Measurements from ENCODE around the gene TMCO4.
"Not testable (repeated sequence)": the region's sequence is repeated elsewhere in the genome, so short reads cannot be mapped to it uniquely, and the experiment has no call there.

Gene TMCO4

DNA sequence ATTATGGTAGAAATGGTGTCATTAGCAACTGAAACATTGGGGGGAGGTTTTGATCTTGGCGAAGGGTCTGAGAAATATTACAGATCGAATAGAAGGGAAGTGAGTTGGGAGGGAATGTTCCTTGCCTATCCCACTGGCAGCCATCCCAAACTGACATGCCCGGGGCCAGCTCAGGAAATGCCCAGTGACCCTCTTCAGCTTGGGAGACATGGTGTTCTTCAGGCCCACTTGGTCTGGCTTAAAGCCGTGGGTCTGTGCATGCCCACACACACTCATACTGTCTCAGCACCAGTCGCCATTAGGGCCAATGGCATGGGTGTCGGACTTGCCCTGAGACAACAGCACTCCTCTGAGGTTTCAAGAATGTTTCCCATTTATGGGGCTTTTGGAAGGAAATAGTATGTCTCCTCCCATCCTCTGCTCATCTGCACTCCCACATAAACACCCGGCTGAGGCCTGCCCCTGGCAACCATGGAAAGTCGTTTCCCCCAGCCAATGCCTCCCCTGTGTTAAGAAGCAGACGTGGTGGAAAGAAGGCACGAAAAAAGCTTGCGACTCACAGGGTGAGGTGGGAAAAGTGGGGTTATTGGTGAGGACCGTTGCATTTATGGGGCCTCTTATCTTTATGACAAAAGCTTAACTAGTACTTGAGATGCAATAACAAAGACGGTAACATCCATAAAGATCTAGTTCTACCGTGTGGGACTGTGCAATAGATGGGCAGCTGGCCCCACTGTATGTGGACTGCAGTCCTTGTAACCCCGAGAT, 13.3 kb upstream of the TMCO4 start:
- no peak for DNase-seq

DNA sequence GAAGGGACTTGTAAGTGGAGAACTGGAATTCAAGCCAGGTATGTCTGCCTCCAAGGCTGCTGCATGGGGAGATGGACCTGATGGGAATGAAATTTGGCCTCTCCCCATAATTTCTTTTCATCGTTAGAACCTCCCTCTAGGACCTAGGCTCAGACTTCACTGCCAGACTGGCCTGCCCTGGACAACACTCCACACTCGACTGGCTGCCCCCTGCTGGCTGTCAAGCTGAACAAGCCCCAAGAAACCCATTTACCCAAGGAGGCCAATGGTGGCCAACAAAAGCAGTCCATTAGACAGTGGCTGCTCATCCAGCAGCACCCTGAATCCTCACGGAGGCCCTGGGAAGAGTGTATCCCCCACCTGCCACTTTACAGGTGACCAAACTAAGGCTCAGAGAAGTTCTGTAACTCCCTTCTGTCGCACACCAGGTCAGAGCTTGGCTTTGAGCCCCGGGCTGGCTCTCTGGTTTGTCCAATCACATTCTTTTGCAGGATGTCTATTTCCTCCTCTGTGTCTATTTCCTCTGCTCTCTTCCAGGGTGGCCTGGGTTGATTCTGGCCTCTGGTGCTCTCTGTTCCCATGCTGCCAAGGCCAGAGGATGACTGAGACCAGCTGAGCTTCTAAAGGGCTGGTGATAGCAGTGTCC, 11.6 kb upstream of the TMCO4 start:
- peak; percentile 82 for DNase-seq

DNA sequence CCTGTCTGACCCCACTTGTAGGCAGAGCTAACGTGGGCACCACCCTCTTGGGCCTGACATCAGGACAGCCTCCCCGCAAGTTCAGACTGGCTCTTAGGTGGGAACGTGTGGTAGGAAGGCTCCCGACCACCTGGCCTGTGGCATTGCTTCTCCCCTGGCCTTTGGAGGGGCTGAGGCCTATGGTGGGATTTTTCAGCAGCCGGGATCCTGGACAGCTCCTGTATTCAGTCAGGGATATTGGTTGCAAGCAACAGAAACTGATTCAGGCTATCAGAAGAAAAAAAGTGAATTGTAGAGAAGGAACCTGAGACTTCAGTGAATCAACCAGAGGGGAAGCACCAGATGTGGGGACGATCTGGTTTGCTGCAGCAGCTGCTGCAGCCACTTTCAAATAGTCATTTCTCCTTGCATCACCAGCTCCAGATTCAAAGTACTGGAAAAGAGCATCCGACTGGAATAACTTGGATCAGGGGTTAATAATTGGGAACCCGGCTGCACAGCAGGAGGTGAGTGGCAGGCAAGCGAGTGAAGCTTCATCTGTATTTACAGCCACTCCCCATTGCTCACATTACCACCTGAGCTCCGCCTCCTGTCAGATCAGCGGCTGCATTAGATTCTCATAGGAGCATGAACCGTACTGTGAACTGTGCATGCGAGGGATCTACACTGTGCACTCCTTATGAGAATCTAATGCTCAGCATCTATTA, 9.5 kb upstream of the TMCO4 start:
- no peak for DNase-seq

DNA sequence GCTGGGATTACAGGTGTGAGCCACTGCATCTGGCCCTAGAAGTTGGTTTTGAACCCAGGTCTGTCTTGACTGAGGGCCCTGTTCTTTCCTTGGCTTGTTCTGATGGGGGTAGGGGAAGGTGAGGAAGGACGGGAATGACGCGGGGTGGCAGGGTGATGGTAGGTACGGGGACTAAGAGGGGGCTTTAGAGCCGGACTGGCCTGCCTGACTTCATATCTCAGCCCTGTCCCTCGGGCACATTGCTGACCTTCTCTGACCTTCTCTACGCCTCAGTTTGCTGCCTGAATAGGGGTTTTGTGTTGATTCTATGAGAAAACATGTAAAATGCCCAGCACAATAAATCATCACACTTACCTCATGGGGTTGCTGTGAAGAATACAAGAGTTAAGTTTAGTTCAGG, 8.6 kb upstream of the TMCO4 start:
- no peak for DNase-seq

DNA sequence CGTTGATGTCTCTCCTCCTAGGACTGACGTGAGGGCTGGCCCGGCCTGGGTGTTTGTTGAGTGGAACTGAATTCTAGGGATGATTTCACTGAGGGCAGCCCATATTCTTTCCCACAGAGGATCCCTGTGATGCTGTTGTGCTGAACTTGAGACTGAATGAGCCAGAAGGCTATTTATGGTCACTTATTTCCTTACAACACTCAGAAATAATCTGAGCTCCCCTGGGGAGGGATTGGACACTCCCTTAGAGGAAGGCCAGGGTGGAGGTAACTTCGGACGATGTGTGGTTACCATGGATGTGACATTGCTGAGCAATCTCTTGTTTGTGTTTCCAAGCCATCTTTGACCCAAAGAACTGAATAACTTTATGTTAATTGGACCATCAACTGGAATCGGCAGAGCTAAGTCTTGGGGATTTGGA, 5.1 kb upstream of the TMCO4 start:
- DNase-seq = no peak

DNA sequence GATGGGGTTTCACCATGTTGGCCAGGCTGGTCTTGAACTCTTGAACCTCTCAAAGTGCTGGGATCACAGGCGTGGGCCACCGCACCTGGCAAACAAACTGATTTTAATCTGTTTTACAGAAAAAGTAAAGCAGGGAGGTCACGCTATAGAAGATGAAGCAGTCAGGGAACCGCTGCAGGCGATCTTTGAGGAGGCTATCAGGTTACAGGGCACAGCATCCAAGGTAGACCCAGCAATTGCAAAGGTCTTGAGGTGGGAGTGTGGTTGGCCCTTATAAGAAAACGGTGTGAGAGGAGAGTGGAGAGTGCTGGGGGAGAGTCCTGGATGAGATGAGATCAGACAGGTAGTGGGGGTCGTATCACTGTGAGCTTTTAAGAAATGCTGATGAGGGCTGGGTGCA, 2.6 kb upstream of the TMCO4 start:
- DNase-seq = peak; percentile 50

DNA sequence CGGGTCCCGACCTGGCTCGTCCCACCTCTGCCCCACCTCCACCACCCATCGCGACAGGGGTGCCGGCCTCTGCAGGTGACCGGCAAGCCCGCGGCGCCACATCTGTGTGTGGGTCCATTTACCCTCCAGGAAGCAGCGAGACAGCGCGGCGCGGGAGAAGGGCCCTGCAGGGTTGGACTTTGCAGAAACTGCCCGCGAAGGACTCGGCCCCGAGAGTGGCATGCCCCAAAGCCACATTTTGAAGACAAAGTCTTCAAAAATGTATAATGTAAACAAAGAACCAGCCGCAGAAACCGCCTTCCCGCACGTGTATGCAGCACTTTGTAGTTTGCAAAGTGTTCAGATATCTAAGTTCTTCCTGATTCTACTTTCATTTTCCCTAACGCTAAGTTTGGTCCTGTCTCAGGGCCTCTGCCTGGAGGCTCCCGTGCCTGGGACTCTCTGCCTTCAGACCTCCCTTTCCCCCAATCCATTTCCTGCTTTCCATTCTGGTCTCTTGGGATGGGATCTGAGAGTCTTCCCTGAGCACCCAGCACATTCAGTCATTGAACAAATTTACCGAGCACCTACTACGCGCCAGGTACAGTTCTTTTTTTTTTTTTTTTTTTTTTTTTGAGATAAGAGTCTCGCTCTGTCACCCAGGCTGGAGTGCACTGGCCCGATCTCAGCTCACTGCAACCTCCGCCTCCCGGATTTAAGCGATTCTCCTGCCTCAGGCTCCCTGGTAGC, 524 bp upstream of the TMCO4 start:
- peak; percentile 79 for DNase-seq

DNA sequence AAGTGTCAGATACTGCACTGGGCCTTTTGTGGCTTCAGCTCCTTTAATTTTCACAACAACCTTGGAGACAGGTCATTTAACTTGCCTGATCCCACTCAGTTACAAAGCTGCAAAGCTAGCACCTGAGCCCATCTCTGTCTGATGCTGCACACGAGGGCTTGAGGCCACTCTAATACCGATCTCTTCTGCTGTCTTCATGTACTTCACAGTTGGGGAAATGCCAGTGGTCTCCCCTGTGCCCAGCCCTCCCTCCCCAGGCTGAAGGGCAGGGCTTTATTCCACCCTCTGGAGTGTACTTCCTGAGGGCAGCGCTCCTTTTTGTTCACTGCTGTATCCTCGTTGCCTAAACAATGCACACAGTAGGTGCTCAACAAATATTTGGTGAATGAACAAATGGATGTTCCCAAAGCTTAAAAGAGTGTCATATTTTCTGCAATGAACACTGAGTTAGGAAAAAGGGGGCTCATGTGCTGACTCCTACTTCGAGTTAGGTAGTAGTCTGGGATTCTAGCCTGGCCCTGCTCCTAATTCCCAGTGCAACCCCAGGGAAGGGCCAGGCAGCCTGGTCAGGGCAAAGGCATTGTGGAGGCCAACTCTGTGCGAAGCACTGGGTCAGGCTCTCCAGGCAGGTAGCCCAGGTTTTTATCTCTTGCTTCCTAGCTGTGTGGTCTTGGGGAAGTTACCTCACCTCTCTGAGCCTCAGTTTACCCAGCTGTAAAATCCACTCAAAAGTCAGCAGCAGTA, 1.1 kb downstream of the TMCO4 start:
- DNase-seq = peak; percentile 62

DNA sequence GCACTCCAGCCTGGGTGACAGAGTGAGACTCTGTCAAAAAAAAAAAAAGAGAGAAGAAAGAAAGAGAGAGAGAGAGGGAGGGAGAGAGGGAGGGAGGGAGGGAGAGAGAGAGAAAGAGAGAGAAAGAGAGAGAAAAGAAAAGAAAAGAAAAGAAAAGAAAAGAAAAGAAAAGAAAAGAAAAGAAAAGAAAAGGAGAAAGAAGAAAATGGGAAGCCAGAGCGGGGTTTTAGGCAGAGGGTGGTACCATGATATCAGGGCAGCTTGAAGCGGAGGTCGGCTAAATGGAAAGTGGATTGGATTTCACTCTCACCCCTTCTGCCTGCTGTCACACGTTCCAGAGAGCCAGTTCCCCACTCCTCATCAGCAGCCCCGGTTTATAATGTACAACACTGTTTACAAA, 1.9 kb downstream of the TMCO4 start:
- DNase-seq = no peak

DNA sequence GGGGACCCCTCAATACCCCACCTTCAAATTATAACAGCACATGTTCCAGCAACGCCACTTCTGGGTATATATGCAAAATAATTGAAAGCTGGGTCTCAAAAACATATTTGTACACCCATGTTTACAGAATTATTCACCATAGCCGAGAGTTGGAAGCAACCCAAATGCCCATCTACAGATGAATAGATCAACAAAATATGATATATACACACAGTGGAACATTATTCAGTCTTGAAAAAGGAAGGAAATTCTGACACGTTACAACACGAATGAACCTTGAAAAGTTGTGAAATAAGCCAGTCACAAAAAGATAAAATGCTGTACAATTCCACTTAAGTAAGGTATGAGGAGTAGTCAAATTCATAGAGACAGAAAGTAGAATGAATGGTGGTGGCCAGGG, 5.1 kb downstream of the TMCO4 start:
- no peak for DNase-seq

DNA sequence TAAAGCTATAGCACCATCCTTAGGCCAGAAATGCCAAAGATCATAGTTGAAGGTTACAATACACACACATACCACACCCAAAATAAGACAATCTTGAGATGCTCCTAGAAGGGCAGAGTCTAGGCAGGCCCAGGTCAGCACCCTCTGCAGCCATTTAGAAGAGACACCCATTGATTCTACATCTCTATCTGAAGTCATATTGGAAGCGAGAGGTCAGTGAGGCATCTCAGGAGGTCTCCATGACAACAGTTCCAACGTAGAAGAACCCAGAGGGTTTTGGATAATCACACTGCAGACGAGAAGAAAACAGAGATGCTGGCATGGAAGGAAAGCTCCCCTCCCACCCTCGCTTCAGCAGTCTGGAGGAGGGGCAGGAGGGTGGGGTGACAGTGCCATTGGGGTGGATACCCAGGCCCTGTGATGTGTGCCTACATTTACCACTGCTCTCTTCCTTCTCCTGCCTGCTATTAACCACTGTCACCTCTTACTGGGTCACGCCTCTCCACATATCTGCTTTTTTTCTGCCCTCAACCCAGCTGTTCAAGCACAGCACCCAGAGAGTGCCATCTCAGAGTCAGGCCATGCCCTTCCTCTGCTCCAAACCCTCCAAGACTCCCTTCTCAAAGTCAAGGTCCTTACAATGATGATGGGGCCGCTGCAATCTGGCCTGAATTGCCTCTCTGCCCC, 6.2 kb downstream of the TMCO4 start:
- DNase-seq = no peak

DNA sequence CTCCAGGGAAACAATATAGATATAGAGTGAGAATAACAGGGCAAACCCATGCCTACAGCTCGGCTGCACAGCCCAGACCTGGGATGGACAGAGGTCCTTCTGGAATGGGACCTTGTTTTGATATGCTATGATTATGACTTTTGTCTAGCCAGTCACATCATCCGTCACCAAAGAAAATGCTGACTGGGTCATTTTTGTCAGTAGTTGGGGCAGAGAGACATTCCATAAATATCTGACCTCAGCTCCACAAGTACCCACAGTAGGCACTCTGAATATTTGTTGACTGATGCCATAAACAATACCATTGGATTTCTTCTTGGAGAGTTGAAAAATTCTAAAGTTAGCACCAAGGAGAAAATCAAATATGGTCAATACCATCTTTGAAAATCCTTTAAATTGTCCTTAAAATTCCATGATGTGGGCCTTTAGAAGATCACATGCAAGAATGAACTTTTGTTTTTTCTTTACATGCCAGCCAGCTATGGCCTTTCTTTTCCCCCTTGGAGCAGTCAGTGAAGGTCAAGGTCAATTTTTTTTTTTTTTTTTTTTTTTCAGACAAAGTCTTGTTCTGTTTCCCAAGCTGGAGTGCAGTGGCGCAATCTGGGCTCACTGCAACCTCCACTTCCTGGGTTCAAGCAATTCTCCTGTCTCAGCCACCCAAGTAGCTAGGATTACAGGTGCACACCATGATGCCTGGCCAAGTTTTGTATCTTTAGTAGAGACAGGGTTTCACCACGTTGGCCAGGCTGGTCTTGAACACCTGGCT, 7.3 kb downstream of the TMCO4 start:
- no peak for DNase-seq

DNA sequence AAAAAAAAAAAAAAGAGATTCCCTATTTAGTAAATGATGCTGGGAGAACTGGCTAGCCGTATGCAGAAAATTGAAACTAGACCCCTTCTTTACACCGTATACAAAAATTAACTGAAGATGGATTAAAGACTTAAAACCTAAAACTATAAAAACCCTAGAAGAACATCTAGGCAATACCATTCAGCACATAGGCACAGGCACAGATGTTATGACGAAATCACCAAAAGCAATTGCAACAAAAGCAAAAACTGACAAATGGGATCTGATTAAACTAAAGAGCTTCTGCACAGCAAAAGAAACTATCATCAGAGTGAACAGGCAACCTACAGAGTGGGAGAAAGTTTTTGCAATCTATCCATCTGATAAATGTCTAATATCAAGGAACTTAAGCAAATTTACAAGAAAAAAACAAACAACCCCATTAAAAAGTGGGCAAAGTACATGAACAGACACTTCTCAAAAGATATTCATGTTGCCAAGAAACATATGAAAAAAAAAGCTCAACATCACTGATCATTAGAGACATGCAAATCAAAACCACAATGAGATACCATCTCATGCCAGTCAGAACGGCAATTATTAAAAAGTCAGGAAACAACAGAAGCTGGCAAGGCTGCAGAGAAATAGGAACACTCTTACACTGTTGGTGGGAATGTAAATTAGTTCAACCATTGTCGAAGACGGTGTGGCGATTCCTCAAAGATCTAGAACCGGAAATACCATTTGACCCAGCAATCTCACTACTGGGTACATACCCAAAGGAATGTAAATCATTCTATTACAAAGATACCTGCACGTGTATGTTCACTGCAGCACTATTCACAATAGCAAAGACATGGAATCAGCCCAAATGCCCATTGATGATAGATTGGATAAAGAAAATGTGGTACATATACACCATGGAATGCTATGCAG, 9.4 kb downstream of the TMCO4 start:
- DNase-seq = not testable (repeated sequence)

DNA sequence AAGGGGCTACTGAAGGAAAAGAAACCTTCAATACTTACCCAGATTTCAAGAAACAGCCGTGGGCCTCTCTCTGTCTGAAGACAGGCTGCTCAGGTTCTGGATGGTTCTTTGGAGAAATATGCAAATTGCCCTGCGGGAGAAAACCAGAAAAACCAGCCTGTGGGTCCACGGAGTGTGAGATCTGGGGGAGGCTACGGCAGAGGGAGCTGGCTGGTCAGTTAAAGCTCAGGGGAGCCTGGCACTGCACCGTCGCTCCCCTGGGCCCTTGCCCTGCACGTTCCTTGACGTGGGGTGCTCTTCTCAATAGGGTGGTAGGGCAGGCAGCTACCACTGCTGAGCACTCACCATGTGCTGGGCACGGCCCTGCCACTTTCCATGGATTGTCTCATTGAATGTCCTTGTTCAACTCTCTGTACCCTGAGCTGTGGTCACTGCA, 12.7 kb downstream of the TMCO4 start:
- DNase-seq = no peak

DNA sequence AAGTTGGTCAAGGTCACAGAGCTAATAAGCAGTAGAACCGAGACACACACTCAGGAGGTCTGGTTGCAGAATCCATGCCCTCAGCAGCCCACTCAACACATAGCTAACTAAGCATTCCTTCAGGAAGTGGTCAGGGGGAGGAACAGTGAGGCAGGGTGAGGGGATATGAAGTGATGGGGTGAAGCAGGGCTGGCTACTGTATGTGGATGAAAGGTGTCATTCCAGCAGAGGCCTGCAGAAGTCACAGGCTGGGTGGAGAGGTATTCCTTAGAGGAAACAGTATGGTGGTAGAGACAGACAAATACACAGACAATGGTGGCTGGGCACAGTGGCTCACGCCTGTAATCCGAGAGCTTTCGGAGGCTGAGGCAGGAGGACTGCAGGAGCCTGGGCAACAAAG, 14.1 kb downstream of the TMCO4 start:
- no peak for DNase-seq

DNA sequence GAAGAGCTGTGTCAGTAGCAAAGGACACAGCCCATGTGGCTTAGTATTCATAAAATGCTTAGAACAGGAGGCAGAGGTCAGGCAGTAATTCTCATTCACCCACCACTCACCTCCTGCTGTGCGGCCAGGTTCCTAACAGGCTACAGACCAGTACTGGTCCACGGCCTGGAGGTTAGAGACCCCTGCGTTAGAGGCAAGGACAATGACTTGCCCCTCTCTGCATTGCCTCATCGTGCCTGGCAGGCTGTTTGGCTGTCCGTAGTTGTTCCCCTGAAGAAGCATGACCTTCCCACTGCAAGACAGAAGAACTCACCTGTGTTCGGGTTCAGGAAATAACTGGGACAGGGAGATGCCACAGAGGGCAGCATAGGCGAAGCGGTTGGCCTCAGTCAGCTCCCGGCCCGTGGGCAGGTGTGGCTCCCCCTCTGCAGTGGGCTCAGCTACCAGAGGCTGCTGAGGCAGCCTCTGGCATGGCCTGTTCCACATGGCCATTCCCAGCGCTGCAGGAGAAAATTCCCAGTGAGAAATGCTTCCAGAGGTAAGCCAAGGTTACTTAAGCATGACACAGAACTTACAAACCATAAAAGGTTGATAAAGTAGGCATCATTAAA, 19.3 kb downstream of the TMCO4 start:
- no peak for DNase-seq

DNA sequence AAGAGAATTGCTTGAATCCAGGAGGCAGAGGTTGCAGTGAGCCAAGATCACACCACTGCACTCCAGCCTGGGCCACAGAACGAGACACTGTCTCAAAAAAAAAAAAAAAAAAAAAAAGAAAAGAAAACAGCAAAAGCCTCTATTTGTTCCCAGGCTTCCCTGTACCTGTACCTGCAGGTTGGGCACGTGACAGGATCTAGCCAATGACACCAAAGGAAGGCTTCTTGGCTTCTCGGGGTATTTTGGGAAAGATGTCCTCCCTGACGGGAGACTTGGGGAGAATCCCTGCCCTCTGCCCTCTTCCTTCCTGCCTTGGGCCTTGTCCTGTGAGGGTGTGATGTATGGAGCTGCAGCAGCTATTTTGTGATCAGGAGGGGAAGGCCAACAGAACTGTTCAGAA, 22.8 kb downstream of the TMCO4 start:
- DNase-seq = no peak

DNA sequence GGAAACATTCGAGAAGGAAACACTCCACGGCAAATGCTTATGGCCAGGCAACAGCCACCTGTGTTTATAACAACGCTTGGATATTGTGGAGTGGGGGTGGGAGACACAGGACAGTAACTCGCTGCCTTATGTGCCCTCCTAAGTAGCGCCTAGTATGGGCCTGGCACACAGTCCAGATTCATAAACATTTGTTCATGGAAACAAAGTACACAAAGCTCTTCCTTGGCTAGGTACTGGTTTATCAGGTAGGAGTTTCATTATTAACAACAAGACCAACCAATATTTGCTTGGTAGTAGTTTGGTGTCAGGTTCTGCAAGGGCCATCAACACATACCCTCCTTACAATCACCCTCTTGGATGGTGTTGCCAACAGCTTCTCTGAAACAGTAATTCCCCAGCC, 23.4 kb downstream of the TMCO4 start:
- DNase-seq = no peak

DNA sequence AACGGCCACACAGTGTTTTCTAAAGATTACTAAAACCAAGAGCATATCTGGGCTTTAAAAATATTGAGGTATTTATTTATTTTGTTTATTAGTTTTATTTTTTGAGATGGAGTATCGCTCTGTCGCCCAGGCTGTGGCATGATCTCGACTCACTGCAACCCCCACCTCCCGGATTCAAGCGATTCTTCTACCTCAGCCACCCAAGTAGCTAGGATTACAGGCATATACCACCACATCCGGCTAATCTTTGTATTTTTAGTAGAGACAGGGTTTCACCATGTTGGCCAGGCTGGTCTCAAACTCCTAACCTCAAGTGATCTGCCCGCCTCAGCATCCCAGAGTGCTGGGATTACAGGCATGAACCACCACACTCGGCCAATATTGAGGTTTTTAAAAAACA, 23.9 kb downstream of the TMCO4 start:
- no peak for DNase-seq

DNA sequence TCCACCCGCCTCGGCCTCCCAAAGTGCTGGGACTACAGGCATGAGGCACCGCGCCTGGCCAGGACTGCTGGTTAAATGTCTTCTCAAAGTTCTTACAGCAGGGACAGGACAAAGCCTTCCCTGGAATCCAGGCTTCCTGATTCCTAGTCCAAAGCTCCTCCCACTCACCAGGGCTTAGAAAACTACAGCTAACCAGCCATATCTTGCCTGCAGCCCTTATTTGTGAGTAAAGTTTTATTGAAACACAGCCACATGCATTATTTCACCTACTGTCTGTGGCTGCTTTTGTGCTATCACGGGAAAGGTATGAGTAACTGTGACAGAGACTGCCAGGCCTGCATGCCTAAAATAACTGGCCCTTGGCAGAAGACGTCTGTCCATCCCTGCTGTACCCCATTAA, 24.4 kb downstream of the TMCO4 start:
- no peak for DNase-seq

Measured in activated effector memory CD4-positive, alpha-beta T cell treated with anti-CD3 and anti-CD28 coated beads, Interleukin-2, amount 50 U/mL, for 16 hours (primary cell).